Mesodermal cell (in vitro differentiated cells): ENCODE results near the gene WDR20. TPM values are rescaled to one million over a fixed set of nuclear protein-coding genes. Genes with fewer than 3 reads are reported as not detected.

Source experiments
- H3K27ac ChIP-seq: 2 replicates; pipeline ENCODE4 v1.7.0; 2013; ENCODE audit warnings: mild to moderate bottlenecking, low read depth, low read length, moderate library complexity; ENCODE audit not compliant: severe bottlenecking
- H3K36me3 ChIP-seq: 2 replicates; pipeline ENCODE4 v1.7.1; 2013; ENCODE audit warnings: mild to moderate bottlenecking, low read length, moderate library complexity; ENCODE audit not compliant: control insufficient read depth, insufficient read depth
- H3K4me1 ChIP-seq: one replicate; pipeline ENCODE4 v1.7.1; 2013; ENCODE audit warnings: mild to moderate bottlenecking, low read length; ENCODE audit not compliant: insufficient read depth, control insufficient read depth, poor library complexity, severe bottlenecking
- H3K4me3 ChIP-seq: 2 replicates; pipeline ENCODE4 v1.7.0; 2013; ENCODE audit warnings: low read length, control low read depth, mild to moderate bottlenecking; ENCODE audit not compliant: insufficient read depth, poor library complexity, severe bottlenecking; ENCODE audit errors: extremely low read depth
- H3K9me3 ChIP-seq: 2 replicates; pipeline ENCODE4 v1.7.1; 2013; ENCODE audit warnings: mild to moderate bottlenecking, low read length, moderate library complexity; ENCODE audit not compliant: control insufficient read depth
- WGBS, 2 experiments: methylation state at CpG; one replicate each; pipeline ENCODE4 v1.1.5; 2013; ENCODE audit warnings: missing lambda C conversion rate in 2 of 2; ENCODE audit not compliant: insufficient coverage in 2 of 2; 5-methylcytosine and 5-hydroxymethylcytosine counted together
- polyA plus RNA-seq, 2 experiments: library from polyadenylated mRNA; stranded (reverse); fragments of 50-300 nt; gene quantifications; one replicate each; pipeline ENCODE4 v1.2.3, GENCODE V29; 2013

Gene WDR20, protein sequence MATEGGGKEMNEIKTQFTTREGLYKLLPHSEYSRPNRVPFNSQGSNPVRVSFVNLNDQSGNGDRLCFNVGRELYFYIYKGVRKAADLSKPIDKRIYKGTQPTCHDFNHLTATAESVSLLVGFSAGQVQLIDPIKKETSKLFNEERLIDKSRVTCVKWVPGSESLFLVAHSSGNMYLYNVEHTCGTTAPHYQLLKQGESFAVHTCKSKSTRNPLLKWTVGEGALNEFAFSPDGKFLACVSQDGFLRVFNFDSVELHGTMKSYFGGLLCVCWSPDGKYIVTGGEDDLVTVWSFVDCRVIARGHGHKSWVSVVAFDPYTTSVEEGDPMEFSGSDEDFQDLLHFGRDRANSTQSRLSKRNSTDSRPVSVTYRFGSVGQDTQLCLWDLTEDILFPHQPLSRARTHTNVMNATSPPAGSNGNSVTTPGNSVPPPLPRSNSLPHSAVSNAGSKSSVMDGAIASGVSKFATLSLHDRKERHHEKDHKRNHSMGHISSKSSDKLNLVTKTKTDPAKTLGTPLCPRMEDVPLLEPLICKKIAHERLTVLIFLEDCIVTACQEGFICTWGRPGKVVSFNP
- polyA plus RNA-seq (2013, experiment 1 of 2): 16.5 TPM
- 16.0 TPM for polyA plus RNA-seq (2013, experiment 2 of 2)

DNA sequence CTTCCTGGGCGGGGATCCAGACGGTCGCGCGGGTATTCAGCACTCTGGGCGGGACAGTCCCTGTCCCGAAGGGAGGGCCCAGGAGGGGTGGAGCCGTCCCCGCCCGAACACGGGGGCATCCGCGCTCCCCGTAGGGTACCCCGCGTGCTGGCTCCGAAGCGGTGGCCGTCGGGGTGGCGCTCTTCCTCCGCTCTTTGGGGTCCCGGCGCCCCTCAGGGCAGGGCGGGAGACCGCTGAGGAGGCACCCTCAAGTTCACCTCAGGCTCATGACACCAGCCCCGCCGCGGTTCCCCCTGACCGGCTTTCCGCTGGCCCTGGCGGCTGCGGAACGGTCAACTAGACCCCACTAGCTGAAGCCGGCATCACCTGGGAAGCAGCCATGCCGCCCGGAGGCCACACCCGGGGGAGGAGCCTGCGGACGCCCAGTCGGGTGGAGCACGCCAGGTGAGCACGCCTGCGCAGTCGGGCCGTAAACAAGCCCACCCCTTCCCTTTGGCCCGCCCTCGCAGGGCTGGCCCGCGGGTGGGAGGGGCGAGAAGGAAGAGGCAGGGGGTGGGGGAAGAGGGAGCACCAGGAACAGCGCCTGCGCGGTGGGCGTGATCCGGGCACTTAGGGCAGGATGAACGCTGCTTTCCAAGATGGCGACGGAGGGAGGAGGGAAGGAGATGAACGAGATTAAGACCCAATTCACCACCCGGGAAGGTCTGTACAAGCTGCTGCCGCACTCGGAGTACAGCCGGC is at the start of gene WDR20:
WDR20 (plus strand) TSS at position 612 of the 741 bp plus-strand sequence; CDS start at position 639, 27 bp downstream.
- H3K9me3 ChIP-seq: no peaks in the 10 kb centered on the region
- WGBS, 2 experiments: 0 to 1% methylated on average over 40 to 52 of the region's 64 CpGs
- H3K36me3 ChIP-seq: peaks cover 13% of the 10 kb centered on the region
- H3K4me1 ChIP-seq: no peaks in the 10 kb centered on the region
- H3K27ac ChIP-seq: peak within 1 kb of the TSS; percentile 43
- peak within 1 kb of the TSS; percentile 100 for H3K4me3 ChIP-seq

DNA sequence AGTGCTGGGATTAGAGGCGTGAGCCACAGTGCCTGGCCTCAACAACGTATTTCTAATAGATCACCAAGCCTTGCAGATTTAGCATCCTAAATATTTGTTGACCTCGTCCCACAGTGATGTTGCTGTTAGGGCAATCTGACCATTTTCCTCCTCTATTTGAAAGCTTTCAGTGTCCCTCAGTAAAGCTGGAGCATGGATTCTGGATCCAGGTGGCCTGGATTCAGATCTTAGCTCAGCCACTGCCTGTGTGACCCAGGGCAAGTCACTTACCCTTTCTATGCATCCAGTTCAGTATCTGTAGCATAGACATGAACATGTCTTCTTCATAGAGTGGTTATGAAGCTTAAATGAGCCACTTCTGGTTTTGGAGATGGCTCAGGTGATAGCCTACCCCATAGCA is 49.0 kb upstream of the WDR20 start:
- H3K9me3 ChIP-seq: no peaks in the 10 kb centered on the region
- 88 to 91% methylated on average over 2 to 3 of the region's 3 CpGs for WGBS, 2 experiments
- peaks cover 10% of the 10 kb centered on the region for H3K4me1 ChIP-seq
- peaks cover 5% of the 10 kb centered on the region for H3K36me3 ChIP-seq
- H3K27ac ChIP-seq: no peak overlapping the region
- H3K4me3 ChIP-seq: no peak overlapping the region

GRCh38 chr14:102092806-102093205 is 46.9 kb upstream of the WDR20 start:
- H3K9me3 ChIP-seq: no peaks in the 10 kb centered on the region

DNA sequence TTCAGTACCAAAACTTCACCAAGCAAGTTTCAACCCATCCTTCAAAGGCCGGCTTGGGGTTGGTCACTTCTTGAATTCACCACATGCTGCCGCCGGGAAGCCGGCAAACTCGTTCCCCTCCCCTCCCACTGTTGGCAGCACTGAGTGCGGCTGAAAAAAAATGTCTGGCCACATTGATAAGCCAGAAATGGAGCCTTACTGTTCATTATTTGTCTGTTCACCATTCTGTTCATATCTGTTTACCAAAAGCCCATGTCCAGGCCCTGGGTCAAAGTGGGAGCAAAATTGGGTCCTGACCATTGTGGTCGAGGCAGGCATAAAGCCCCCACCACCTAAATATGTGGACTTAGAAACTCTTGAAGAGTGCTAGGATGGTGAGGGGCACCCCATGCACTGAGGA is 45.6 kb upstream of the WDR20 start:
- Histone ChIP-seq H3K4me1 (peaks cover 13% of the 10 kb centered on the region), H3K4me3 (no peak overlapping the region), H3K36me3 (no peaks in the 10 kb centered on the region), H3K9me3 (no peaks in the 10 kb centered on the region), H3K27ac (no peak overlapping the region)
- WGBS, 2 experiments: 76 to 82% methylated on average over 5 to 7 of the region's 7 CpGs

More at GRCh38 chr14:102092806-102093205, 46.9 kb upstream of the WDR20 start:
- 86 to 98% methylated on average over 5 to 6 of the region's 10 CpGs for WGBS, 2 experiments
- H3K36me3 ChIP-seq: no peaks in the 10 kb centered on the region
- peaks cover 18% of the 10 kb centered on the region for H3K4me1 ChIP-seq
- H3K27ac ChIP-seq: no peak overlapping the region
- no peak overlapping the region for H3K4me3 ChIP-seq

GRCh38 chr14:102095231-102095870 is 44.3 kb upstream of the WDR20 start:
- no peaks in the 10 kb centered on the region for H3K9me3 ChIP-seq
- H3K27ac ChIP-seq: no peak overlapping the region
- 77 to 81% methylated on average over 3 to 6 of the region's 6 CpGs for WGBS, 2 experiments

DNA sequence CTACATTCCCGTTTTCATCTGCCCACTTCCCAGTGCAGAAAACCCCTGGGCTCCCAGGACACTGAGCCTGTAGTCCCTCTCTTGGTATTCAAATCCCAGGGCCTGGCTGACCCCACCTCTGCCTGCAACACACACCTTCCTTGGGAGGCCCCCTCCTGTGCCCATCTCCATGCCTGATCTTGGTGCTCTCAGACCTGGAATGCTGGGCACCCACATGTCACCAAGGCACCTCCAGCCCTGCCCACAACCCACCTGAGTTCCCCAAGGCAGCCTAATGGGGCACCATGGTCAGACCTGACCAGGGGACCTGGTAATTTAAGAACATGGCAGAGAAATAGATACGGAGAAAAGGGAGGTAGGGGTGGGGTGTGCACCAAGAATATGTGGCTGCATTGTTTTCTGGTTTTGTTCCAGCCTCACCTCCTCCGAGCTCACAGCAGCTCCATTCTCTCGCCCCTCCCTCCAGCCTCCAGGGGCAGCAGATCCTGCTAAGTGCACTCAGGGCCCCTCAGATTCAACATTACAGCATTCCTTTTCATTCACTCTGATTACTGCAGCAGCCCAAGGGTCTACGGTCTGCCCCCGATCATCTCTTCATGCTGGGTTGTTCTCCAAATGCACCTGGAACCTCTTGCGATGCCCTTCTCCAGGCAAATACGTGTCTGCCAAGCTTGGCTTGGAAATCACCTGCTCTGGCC is 43.7 kb upstream of the WDR20 start:
- Histone ChIP-seq H3K36me3 (no peaks in the 10 kb centered on the region), H3K27ac (no peak overlapping the region), H3K9me3 (no peaks in the 10 kb centered on the region), H3K4me3 (no peak overlapping the region), H3K4me1 (peaks cover 13% of the 10 kb centered on the region)
- WGBS, 2 experiments: 72 to 80% methylated on average over 7 to 8 of the region's 8 CpGs

More at GRCh38 chr14:102095231-102095870, 44.3 kb upstream of the WDR20 start:
- Histone ChIP-seq H3K4me1 (peaks cover 13% of the 10 kb centered on the region), H3K36me3 (no peaks in the 10 kb centered on the region), H3K4me3 (no peak overlapping the region)

- Histone ChIP-seq H3K9me3 (no peaks in the 10 kb centered on the region), H3K27ac (no peak overlapping the region), H3K4me1 (peaks cover 13% of the 10 kb centered on the region), H3K36me3 (no peaks in the 10 kb centered on the region), H3K4me3 (no peak overlapping the region)
- 29 to 41% methylated on average over 7 to 9 of the region's 12 CpGs for whole genome bisulfite sequencing, 2 experiments
Observed at GRCh38 chr14:102096569-102097188, 43.0 kb upstream of the WDR20 start.

GRCh38 chr14:102097441-102098135 is 42.1 kb upstream of the WDR20 start:
- H3K9me3 ChIP-seq: no peaks in the 10 kb centered on the region
- no peak overlapping the region for H3K4me3 ChIP-seq
- 67 to 78% methylated on average over 5 to 6 of the region's 7 CpGs for WGBS, 2 experiments
- no peak overlapping the region for H3K27ac ChIP-seq
- H3K4me1 ChIP-seq: peaks cover 13% of the 10 kb centered on the region
- no peaks in the 10 kb centered on the region for H3K36me3 ChIP-seq

DNA sequence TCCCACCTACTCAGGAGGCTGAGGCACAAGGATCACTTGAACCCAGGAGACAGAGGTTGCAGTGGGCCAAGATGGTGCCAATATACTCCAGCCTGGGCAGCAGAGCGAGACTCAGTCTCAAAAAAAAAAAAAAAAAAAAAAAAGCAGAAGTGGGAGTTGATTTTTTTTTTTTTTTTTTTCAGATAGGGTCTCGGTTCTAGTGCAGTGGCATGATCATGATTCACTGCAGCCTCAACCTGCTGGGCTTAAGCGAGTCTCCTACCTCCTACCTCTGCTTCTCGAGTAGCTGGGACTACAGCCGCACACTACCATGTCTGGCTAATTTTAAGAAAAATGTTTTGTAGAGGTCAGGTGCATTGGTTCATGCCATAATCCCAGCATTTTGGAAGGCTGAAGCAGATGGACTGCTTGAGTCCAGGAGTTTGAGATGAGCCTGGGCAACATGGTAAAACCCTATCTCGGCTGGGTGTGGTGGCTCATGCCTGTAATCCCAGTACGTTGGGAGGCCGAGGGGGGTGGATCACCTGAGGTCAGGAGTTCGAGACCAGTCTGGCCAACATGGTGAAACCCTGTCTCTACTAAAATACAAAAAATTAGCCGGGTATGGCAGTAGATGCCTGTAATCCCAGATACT is 36.5 kb upstream of the WDR20 start:
- no peaks in the 10 kb centered on the region for H3K9me3 ChIP-seq
- WGBS, 2 experiments: 87 to 92% methylated on average over 6 to 9 of the region's 10 CpGs
- H3K27ac ChIP-seq: no peak overlapping the region
- H3K4me1 ChIP-seq: no peaks in the 10 kb centered on the region
- no peaks in the 10 kb centered on the region for H3K36me3 ChIP-seq
- H3K4me3 ChIP-seq: no peak overlapping the region
